ENCODE data around the gene DMD.

The DMD gene

DNA sequence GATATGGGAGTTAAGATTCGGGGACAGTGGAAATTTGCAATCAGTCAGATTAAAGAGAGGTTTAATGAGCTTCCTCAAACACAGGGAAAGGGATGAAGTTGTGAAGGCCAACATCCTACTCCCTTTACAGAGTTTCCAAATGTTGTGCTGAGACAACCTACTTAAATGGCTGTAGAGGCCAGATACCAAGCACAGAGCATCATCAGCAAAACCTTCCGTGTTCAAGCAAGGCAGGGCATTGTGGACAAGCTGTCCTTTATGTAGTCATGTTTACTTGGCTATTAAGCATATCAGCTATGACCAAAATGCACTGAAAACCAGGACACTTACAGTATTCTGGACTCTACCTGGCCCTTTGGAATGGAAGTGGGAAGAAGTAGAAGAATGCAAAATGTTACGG, 197.3 kb downstream of the DMD start:
- no peak for DNase-seq

DNA sequence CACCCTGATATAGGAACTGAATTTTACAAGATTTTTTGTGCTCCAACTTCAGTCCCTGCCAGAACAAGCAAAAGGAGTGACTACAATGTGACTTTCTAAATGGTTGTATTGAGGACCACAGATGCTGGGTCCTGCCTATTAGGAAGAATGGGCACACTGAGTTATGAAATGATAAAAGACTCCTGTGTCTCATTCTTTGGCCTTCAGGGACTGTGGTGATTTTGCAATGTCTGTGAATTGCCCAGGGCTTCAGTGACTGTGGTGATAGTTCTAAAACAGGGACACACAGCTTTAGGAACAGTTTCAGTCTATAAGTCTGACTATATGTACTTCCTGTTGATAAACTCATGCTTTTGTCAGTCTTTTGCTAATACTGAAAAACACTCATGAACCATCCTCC, 210.2 kb downstream of the DMD start:
- no peak for DNase-seq

DNA sequence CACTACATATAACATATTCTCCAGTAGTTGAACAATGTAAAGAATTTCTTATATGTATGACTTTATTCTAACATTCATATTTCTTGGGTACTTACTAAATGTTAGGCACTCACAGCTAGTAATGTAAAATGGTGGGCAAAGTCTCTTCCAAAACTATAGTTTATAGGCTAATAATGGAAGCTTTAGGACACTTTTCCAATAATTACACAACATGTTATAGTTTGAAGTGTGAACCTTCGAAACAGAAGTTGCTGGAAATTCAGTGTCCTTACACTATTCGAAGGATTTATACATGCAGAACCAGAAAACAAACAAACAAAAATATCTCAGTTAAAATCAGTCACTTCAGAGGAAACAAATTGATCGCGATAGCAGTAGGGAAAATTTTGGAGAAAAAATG, 212.6 kb downstream of the DMD start:
- no peak for DNase-seq

DNA sequence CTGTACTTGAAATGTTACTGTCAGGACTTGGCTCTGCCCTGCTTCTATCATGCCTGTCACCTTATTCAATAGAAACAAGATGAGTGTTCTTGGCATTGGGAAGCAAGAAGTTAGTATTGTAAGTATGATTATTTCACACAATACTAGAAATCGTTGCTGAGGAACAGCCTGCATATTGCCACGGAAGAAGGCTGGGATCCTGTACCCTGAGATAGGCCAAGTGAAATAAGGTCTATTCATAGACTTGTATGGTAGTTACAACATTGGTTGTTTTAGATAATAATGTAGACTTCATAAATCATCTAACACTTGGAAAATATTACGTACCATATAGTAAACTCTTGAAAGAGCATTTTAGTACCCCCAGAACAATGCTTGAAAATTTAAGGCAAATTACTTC, 215.9 kb downstream of the DMD start:
- DNase-seq, result no peak

DNA sequence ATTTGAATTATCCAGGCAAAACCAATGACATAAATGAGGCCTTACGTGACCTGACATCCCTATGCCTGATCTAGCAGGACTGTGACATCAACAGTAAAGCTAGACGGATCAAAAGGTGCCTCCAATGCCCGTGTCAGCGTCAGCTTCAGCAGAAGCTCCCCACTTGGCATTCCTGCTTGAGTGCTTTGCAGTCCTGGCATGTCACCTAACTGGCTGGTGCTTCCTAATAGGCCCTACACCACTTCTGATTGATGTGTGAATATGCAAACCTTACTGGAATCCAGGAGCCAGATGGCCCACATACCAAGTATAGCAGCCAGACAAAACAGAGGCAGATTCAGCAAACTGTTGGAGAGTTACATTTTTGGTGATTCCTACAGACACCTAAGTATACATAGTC, 224.2 kb downstream of the DMD start:
- DNase-seq, result no peak

DNA sequence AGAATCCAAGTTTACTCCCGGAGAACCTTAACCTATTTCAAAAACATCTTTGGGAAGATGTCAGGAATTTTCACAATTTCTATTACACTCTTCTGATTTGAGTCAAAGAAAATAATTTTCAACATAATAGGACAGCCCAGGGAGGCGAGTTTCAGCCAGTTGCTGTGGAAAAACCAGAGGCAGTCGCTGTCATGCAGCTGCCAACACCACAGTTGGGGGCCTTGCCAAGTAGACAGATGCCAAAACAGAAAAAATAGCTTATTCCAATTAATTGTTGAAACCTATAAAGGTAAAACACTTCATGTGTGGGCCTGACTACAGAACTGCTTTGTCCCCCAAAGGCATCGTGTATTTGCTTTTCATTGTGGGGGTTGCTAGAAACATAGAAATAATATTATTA, 225.8 kb downstream of the DMD start:
- no peak for DNase-seq

DNA sequence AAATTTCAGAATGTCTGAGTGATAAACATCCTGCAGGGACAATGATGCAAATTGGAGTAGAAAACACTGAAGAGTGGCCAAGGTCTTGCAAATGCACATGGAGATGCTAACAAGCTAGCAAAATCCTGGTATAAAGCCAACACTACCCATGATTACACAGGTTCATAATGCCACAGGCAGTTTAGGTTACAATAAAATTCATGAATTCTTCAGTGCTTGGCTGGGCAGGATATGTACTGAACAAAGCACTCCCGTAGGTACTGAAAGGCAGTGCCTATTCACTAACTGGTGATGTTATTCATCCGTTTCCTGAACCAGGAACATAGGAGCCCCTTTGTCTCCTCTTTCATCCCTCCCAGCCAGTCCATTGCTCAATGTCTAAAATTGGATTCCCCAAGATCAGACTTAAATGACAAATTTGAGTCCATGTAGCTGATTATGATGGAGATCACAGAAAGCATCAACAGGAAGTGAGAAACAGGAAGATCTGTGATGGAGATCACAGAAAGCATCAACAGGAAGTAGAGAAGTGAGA, 244.5 kb downstream of the DMD start:
- DNase-seq, result no peak

DNA sequence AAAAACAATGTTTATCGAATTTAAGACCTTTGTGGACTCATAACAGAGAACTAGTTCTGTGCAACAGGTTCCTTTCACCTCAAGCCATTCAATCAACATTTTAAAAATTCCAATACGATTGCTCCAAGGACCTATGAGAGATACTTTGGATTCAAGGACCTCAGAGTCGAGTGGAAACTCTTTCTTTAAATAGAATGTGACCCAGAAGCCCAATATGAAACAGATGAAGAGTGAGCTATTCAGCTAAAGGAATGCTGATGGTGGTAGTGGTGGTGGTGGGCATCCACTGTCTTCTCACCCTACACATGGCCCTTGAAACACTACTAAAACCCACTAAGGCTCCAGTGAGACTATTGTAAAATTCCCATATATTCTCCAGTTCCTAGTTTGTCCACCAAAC, 257.2 kb downstream of the DMD start:
- DNase-seq, result no peak

DNA sequence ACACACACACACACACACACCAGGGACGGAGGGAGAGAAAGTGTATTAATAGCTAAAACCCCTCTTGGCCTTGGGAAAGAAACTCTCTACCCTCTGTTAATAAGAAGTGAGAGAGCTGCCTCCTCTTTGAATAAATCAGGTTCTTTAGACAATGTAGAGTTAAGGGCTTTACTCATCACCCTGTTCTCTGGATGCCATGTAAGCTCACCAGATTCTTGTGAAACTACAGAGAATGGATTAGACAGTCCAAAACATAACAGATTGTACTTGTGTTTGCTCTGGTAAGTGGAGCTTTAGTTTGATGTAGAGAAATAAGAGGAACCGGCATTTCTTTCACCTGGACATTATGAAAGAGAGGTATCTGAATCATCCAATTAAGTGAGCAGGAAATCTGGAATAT, 263.2 kb downstream of the DMD start:
- DNase-seq, result no peak

DNA sequence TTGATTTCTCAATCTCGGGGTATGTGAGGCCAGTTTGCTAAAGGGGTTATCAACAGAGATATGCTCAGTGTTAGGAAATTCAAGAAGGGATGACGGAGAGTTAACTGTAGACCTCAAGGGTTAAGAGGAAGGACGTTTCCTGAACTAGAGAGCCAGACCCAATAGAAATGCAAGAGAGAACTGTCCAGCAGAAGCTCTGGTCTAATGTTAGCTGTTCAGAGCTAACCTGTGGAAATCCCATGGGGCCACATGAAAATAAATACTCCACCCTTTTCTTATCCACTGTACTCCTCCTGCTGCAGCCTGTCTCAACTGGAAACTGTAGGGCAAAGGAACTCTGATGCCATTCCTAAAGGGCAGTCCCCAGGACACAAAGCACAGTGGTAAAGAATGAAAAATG, 274.3 kb downstream of the DMD start:
- no peak for DNase-seq

DNA sequence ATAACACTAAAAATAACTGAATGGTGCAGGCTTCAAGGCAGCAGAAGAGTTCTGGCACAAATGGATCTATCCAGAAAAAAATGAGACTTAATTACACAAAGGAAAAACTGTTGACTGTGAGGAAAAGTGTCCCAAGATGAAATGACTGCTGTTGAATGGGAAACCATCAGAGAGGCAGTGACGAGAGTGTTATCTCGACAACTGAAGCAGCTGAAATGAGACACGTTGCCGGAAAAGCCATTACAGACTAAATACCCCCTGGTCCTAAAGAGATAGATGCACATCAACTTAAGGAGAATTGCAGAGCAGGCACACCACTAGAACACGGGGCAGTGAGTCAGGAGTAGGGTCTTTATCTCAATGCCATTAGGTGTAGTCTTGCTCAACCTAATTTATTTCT, 277.8 kb downstream of the DMD start:
- DNase-seq, result no peak

DNA sequence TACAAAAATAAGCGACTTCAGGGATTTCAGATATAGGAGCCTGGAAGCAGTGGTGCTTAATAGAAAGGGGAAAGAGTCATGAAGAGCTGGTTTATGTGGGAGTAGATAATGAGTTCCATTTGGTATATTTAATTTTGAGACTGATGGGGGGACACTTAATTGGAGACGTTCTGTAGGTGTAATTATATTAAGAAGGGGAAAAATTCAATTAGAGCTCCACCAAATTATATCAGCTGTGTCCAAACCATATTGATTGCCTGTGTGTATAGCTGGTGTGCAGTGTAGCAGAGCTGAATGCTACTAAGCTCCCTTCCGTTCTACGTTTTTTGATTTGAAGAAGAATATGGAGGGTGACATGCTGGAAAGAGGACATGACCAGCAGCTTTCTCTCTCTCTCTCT, 282.3 kb downstream of the DMD start:
- no peak for DNase-seq

DNA sequence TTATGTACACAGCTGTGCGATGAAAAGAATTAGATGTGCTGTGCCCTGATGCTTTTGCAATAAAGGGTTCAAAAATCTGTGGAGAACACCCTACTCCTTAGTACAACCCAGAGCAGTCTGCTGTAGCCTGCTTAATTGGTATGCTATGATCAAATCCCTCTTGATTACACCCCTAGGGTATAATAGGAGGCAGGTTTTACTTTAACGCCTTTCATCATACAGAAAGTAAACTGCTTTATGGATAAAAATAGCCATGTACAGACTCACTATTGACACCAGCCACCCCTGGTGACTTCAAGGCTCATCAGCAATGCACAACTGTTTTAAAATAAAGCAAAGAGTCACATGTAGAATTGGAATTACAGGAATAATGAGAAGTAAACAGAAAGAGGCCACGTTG, 315.3 kb downstream of the DMD start:
- DNase-seq, result no peak

DNA sequence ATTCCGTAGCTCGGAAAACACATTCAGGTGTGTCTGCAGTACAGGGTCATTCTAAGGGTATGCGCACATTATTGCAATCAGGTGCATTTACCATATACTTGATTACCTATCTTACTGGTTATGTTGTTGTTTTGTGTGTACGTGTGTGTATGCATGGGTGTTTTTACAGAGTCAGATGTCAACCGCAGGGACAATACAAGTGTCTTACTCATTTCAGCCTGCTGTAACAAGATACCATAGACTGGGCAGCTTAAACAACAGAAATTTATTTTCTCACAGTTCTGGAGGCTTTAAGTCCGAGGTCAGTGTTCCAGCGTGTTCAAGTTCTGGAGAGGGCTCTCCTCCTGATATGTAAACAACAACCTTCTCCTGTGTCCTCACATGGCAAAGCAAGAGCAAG, 316.7 kb downstream of the DMD start:
- DNase-seq, result no peak

DNA sequence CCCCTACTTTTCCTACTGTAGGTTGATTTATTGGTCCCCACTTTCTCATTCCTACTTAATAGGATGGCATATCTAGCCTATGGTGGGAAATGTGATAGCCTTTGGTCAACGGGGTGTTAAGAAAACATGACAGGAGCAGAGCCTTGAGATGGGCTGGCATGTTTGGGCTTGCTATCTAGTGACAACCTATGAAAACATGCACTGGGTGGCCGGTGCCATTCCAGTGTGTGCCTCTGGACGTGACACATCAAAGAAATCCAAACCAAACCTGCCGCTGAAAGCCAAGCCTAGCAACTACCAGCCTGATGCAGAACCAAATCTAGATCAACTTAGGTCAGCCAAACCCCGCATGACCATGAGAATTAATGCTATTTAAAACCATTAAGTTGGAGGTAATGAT, 317.6 kb downstream of the DMD start:
- DNase-seq, result no peak

DNA sequence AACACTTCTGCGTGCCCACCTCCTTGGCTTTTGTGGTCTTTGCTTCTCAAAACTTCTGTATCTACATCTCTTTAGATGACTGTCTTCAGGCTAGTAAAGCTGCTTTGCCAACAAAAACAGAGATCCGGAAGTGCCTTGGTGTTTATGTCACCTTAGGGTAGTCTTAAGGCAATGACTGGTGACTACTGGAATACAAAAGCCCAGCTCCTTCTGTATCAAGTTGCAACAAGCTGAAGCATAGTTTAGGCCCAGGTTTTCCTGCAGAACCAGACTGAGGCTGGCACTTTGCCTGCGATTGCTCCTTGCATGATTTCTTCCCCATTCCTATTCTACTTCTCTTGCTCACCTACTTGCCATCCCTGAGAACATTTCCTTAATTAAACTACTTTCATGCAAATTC, 333.8 kb downstream of the DMD start:
- DNase-seq, result no peak

DNA sequence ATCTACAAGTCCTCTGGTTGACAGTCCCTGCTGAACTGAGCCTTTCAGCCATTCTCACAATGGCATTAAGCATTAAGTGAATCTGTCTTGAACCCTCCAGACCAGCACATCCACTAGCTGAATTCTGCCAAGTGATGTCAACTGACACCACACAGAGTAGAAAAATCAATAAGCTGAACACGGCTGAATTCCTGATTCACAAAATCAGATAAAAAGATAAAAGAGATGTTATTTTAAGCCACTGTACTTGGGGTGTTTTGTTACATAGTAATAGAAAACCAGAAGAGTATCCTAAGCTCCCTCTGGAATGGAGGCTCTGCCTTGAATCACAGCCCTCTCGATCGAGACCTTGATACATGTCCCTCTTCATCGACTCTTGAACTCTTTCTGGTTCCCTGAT, 336.5 kb downstream of the DMD start:
- no peak for DNase-seq

DNA sequence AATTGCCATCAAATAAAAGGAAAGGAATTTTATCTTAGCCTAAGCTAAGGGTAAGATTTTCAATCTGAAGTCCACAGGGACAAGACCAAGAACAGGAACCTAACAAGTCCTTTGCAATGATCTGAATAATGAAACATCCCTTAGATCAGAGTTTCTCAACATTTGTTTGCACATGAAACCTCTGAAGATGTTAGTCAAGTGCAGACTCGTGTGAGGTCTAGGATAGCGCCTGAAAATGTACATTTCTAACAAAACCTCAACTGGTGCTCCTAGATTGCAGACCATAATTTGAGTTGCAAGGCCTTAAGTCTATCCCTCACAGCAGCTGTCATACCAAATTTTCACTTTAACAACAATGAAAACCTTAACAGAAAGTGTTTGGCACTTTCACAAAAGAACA, 337.6 kb downstream of the DMD start:
- DNase-seq, result no peak

DNA sequence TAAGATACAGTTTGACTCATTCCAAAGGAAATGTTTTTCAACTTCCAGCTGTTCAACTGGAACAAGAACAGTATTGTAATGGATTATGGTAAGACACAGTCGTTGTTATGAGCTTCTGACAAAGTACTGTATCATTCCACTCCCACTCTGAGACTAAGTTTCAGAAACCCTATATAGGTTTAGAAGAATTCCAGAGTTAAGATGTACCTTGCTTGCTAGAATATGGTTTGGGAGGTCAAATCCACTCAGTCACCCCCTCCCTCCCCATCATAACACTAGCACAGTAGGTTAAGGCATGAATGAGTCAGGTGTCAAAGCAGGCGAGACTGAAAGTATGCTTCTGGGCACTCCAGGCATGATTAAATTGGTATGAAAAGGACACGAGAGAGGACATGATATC, 339.7 kb downstream of the DMD start:
- no peak for DNase-seq

DNA sequence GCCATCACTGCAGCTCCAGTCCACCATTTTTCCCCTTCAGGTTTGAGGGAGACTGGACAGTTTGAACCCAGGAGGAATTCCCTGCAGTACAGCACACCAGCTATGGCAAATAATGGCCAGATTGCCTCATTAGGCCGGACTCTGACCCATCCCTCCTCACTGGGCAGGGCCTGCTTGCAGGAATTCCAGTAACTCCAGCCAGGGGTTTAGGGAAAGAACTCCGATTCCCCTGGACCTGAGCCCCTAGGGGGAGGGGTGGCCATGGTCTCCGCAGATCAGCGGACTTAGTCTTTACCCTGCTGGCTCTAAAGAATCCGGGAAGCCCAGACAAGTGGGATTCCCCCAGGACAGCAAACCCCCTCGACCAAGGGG, 342.8 kb downstream of the DMD start:
- DNase-seq, result no peak

DNA sequence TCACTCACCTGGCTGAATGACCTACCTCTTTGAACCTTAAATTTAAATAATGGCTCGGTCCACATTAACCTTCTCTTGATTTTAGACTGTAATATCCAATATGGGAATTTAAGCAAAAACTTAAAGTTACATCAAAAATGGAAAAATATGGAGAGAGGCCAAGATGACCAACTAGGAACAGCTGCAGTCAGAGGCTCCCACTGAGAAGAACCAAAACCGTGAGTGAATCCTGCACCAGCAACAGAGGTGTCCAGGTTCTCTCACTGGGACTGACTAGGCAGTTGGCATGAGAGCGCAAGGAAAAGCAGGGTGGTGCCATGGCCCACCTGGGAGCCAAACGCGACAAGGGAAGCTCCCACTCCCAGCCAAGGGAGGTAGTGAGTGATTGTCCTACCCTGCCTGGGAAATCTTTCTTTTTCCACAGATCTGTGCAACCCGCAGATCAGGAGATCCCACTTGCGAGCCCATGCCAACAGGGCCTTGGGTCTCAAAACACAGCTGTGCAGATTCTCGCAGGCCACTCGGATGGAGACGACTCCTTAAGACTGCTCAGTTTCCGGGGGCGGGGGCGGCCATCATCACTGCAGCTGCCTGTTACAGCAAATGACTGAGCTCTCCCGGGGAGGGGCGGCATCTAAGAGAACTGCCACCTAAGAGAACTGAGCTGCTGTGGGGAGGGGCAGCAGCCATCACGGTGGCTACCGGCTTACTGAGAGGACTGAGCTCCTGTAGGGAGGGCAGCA, 343.4 kb downstream of the DMD start:
- no peak for DNase-seq

DNA sequence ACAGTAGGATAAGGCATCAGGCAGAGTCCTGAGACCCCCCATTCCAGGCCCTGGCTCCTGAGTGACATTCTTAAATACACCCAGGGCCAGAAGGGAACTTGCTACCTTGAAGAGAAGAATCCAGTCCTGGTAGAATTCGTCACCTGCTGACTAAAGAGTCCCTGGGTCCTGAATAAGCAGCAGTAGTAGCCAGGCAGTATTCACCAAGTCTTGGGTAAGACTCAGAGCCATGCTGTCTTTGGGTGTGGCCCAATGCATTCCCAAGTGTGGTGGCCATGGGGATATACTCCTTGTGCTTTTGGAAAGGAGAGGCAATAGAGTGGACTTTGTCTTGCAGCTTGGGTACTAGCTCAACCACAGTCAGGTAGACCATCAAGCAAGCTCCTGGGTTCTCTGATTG, 359.1 kb downstream of the DMD start:
- DNase-seq, result no peak

DNA sequence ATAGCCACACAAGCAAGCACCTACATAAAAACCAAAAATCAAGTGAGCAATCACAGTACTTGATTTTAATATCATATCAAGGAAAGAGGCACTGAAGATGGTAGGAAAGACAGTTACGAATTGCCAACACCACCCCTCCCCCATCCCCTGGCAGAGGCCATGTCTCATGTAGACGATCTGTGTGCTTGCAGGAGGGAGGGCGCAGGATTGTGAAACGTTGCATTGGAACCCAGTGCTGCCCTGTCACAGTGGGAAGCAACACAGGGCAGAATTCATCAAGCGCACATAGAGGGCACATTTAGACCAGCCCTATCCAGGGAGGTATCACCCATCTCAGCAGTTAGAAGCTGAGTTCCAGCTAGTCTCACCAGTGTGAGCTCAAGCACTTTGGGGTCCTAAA, 359.8 kb downstream of the DMD start:
- DNase-seq, result no peak

DNA sequence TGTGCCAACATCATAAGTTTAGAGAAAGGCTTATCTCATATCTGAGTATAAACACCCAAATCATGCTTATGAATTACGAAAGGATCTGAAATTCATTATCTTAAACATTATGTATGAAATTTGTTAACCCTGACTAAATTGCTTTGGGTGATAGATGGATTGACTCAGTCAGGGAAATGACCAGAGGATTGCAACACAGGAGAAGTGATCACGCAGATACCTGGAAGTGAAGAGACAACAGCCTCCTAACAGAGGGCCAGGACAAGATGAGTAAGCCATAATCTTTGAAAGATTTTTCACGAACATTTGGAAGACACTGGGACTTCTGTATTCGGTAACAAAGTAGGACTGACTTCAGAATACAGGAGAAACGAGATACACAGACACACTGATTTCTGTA, 363.4 kb downstream of the DMD start:
- DNase-seq, result no peak

DNA sequence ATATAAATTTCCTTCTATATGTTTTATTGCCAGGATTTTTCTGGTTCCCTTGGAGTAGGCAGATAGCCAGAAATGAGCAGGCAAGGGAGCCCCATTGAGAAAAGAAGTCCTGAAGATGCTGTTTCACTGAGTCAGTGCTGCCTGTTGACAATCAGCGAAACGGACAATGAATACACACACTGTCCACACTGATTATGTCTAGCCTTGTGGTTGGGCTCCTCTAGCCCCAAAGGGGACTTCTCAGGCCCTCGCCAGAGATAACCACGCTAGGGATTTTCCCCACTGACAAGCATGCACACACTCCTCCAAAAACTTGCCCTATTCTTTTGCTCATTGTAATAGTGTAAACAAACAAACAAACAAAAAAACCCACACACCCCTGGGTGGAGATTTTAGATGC, 369.3 kb downstream of the DMD start:
- no peak for DNase-seq

DNA sequence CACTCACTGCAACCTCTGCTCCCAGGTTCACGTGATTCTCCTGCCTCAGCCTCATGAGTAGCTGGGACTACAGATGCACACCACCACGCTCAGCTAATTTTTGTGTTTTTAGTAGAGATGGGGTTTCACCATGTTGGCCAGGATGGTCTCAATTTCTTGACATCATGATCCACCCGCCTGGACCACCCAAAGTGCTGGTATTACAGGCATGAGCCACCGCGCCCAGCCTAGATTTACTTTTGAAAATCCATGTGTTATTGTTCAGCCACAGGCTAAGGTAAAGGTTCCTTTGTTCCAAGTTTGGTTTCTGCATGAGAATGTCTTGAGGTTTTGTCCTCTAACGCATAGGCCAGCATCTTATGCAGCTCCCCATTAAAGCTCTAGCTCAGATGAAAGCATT, 371.6 kb downstream of the DMD start:
- no peak for DNase-seq

Measured in CD4-positive, alpha-beta T cell treated with Interleukin-10 for 1 hour (primary cell).